NB4 (cell line): ENCODE results near the gene SHISAL2A.

ENCODE experiments used
- POLR2A ChIP-seq: IDR thresholded peaks from 2 replicates; pipeline ENCODE4 v1.6.1; 2011; ENCODE audit warnings: mild to moderate bottlenecking; ENCODE audit not compliant: insufficient read length; ENCODE audit errors: extremely low read depth
- TF ChIP-seq, protein P1 (sequence below): IDR thresholded peaks from one replicate; pipeline ENCODE4 v1.5.1; 2012; ENCODE audit warnings: low read depth, low read length

DNA sequence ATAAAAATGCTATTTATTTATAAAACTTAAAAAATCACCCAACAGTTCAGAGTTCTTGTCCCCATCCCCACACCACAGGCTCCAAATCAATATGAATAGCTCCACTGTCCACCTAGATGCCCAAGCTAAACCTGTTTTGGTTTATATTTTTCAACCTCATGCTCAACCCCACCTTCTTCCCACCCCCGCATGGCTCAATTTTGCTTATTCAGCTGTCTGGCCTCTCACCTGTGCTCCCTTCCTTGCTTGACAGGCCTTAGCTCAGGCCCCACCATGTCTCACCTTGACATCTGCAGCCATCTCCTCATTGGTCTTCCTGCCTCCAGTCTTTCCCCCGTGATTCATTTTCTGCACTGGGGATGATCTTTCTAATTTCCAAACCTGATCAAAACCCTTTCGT, 47.4 kb downstream of the SHISAL2A start:
- TF ChIP-seq, protein P1, sequence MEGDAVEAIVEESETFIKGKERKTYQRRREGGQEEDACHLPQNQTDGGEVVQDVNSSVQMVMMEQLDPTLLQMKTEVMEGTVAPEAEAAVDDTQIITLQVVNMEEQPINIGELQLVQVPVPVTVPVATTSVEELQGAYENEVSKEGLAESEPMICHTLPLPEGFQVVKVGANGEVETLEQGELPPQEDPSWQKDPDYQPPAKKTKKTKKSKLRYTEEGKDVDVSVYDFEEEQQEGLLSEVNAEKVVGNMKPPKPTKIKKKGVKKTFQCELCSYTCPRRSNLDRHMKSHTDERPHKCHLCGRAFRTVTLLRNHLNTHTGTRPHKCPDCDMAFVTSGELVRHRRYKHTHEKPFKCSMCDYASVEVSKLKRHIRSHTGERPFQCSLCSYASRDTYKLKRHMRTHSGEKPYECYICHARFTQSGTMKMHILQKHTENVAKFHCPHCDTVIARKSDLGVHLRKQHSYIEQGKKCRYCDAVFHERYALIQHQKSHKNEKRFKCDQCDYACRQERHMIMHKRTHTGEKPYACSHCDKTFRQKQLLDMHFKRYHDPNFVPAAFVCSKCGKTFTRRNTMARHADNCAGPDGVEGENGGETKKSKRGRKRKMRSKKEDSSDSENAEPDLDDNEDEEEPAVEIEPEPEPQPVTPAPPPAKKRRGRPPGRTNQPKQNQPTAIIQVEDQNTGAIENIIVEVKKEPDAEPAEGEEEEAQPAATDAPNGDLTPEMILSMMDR = no peak
- no peak for TF ChIP-seq POLR2A
